CD4-positive, alpha-beta T cell treated with Interferon gamma for 1 hour (primary cell): Measurements from ENCODE around the gene C20orf204.
"Not testable (repeated sequence)": the region's sequence is repeated elsewhere in the genome, so short reads cannot be mapped to it uniquely, and the experiment has no call there.

Source experiments
- DNase-seq: peaks from one replicate; pipeline ENCODE4 v3.0.0-alpha.2; 2020

C20orf204 gene

GRCh38 chr20:64035933-64036345 is at the start of gene C20orf204:
Gene C20orf204, plus strand, starts transcription at chr20:64036182. Its CDS starts 142 bp downstream, at chr20:64036324.
- no peak for DNase-seq

GRCh38 chr20:64000906-64001305 is 35.1 kb upstream of the C20orf204 start:
- no peak for DNase-seq

- DNase-seq: no peak
These were observed 34.4 kb upstream of the C20orf204 start for GRCh38 chr20:64001607-64002011.

GRCh38 chr20:64003960-64004725 is 31.8 kb upstream of the C20orf204 start:
- no peak for DNase-seq

DNA sequence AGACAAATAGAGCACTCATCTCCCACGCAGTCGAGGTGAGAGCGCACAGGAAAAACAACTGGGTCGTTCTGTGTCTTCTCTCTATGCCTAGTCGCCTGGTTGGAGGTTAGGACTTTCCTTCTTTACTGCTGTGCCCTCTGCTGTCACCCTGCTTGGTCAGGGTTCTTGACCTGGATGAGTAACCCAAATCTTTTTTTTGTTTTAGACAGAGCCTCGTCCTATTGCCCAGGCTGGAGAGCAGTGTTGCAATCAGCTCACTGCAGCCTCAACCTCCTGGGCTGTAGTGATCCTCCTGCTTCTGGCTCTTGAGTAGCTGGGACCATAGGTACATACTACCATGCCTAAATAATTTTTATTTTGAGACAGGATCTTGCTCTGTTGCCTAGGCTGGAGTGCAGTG is 30.6 kb upstream of the C20orf204 start:
- DNase-seq: no peak

DNA sequence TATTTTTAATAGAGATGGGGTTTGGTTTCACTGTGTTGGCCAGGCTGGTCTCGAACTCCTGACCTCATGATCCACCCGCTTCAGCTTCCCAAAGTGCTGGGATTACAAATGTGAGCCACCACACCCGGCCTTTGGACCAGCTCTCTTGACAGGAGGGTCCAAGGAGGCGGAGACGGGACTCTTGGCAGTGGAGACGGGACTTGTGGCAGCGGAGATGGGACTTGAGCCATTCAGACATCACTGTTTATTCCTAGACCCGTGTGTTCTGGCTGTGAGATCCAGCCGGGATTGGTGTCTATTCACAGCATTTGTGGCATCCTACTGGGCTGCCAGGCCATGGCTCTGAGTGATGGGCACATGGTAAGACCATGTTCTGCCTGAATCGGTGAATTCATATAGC is 29.5 kb upstream of the C20orf204 start:
- no peak for DNase-seq

DNA sequence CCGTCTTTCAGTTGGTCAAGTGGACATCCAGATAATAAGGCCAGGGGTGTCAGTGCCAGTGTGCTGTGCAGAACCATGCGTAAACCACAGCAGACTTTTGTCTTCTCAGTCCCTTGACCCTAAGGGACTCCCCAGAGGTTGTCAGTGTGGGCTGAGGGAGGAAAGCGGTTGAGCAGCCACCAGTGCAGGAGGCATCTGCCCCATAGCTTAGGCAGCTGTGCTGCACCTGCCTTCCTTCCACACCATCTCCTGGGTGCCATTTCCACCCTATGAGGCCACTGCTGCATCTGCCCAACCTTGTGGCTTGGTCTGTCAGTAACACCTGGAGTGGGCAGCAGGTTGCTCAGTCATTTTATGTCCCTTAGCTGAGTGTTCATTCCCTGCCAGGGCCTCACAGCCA is 29.1 kb upstream of the C20orf204 start:
- DNase-seq: no peak

GRCh38 chr20:64009811-64010387 is 26.1 kb upstream of the C20orf204 start:
- no peak for DNase-seq

GRCh38 chr20:64010711-64011237 is 25.2 kb upstream of the C20orf204 start:
- DNase-seq: no peak

- no peak for DNase-seq
These were observed 24.6 kb upstream of the C20orf204 start for GRCh38 chr20:64011366-64011779.

- not testable (repeated sequence) for DNase-seq
These were observed 23.4 kb upstream of the C20orf204 start for GRCh38 chr20:64012385-64013154.

DNA sequence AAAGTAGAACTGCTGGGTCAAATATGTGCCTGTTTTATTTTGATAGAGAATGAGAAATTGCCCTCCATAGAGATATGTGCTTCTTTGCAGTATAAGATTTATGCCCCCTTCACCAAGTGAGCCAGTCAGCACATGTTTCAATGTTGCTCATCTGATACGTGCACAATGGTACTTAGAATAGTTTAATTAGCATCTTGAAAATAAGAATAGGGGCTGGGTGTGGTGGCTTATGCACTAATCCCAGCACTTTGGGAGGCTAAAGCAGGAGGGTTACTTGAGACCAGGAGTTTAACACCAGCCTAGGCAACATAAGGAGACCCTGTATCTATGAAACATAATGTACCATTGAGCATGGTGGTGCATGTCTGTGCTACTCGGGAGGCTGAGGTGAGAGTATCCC is 20.3 kb upstream of the C20orf204 start:
- DNase-seq: no peak

- DNase-seq: no peak
These were observed 14.6 kb upstream of the C20orf204 start for GRCh38 chr20:64021124-64021975.

GRCh38 chr20:64022671-64023360 is 13.2 kb upstream of the C20orf204 start:
- DNase-seq: no peak

DNA sequence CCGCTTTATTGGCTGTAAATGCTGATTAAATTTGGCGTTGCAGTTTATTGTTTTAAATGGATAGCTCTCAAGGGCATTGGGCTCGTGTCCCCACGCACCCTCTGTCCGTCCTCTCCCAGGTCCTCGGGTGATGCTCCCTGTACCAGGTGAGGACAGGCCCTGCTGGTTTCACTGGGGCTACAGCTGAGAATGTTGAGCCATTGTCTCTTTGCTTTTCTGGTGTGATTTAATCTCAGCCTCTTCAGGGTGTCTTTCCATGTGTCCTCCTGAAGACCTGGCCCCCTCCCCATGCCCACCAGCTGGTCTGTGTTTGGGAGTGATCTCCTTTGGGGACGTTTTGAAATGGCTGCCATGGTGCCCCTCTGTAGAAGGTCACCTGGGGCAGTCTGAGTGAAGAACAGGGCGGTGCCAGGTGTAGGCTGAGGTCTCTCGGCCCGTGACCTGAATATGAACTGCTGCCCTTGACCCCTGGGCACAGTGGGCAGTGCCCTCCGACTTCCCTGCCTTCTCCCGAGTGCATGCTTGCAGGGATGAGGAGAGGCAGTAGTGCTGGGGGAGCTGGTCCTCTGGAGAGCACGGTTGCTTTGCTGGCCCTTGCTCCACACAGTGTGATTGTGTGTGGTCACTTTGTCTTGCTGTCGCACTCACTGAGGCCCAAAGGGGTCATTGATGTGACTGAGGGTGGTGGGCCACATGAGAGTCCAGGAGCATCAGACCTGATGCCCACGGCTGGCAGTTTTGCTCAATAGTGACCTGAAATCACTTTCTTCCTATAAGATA is 12.4 kb upstream of the C20orf204 start:
- no peak for DNase-seq

DNA sequence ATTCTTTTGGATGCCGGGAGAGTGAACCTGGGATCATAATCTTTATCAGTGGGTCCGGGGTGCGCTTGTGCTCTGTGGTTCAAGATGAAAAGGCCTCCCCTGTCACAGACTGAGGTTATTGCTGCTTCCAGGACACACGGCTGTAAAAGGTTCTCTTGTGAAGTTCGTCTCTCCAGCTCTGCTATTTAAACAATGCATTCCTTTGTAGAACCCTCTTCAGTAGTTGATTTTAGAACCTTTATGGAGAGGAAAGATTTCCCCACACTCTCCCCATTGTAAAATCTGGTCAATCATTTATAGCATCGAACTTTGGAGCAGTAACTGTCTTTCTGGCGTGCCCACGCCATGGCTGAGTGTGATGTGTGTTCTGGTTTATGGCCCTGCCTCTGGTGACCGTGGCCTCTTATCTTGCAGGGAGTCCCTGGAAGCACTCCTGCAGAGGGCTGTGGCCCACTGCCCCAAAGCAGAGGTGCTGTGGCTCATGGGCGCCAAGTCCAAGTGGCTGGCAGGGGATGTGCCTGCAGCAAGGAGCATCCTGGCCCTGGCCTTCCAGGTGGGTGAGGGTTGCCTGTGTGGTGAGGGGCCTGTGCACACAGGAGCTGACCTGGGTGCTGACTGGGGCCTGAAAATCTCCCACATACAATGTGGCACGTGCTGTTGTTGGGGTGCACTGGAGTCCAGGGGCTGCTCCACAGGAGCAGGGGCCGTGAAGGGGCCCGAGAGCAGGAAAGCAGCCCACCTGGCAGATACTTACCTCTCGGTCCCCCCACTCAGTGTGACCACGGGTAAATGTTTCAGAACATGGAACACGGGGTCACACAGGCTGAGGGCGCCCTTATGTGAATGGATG is 11.6 kb upstream of the C20orf204 start:
- DNase-seq: no peak

GRCh38 chr20:64025101-64025825 is 10.7 kb upstream of the C20orf204 start:
- no peak for DNase-seq

DNA sequence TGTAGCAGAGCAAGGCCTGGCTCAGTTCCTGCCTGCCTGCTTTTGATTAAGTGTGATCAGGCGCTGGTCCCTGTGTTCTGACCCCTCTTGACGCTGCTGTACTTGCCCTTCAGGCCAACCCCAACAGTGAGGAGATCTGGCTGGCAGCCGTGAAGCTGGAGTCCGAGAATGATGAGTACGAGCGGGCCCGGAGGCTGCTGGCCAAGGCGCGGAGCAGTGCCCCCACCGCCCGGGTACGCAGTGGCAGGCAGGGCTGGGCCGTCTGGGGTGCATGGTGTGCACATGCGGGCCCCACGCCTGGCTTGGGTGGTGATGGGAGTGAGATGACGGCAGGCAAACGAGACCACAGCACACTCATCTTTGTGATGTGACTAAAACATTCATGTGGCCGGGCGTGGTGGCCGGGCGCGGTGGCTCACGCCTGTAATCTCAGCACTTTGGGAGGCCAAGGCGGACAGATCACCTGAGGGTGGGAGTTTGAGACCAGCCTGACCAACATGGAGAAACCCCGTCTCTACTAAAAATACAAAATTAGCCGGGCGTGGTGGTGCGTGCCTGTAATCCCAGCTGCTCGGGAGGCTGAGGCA is 10.1 kb upstream of the C20orf204 start:
- no peak for DNase-seq
